ENCODE measurements around the gene KIF5A.
"Not testable (repeated sequence)": the region's sequence is repeated elsewhere in the genome, so short reads cannot be mapped to it uniquely, and the experiment has no call there.

Gene KIF5A

DNA sequence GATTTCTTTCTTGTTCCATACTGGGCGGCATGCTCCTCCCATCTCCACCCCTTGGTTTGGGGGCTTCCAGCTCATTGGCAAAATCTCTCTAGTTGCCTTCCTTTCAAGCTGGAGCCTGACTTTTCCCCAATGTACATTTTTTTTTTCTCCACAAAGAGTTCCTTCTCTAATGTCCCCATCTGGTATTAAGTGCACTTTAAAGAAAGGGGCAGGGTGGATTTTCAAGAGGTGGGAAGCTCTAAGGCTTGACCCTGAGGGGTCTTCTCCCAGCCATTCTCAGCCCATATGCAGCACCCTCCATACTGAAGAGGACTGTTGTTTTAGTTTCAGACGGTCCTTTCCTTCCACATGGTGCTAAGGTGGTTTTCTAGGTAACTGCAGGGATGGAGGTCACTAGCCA is 35.3 kb downstream of the KIF5A start:
- no peak for DNase-seq

DNA sequence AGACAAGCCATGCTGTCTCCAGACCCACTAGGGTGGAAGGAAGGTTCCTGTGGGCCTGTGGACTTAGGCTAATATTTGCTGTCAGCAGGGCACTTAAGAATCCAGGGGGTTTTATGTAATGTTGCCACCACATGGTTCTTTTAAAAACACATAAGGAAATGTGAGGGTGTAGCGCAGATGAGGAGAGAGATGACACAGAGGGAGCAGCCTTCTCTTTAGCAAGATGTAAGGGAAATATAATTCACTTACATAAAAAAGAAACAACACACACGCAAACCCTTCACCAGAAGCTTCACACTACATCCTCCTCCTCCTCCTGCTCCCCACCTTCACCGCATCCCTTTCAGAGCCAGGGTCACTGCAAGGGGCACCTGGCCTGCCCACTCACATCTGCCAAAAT is 36.3 kb downstream of the KIF5A start:
- DNase-seq, result no peak

DNA sequence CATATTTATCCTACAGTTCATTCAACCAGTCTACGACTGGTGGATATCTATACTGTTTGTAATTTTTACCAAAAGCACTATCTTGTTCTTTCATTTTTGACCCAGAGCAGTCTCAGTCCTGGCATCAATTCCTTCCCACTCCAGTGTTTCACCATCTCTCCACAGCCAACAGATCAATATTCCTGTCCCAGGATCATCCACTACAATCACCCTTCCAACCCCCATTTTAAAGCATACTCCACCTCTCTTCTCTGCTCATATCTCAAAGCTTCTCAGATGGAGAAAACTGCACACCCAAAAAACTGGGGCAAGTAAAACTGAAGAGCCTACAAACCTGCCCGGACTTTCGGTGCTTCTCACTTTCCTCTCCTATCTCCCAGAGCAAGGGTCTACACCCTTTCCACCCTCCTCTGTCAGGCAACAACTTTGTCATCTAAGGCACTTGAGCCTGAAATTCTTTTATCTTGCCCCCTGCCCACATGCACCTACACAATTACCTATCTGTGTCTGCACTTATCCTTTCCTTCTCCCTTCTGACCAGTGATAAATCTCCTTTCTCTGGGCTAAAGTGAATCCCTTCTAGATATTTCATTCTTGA is 37.1 kb downstream of the KIF5A start:
- no peak for DNase-seq

DNA sequence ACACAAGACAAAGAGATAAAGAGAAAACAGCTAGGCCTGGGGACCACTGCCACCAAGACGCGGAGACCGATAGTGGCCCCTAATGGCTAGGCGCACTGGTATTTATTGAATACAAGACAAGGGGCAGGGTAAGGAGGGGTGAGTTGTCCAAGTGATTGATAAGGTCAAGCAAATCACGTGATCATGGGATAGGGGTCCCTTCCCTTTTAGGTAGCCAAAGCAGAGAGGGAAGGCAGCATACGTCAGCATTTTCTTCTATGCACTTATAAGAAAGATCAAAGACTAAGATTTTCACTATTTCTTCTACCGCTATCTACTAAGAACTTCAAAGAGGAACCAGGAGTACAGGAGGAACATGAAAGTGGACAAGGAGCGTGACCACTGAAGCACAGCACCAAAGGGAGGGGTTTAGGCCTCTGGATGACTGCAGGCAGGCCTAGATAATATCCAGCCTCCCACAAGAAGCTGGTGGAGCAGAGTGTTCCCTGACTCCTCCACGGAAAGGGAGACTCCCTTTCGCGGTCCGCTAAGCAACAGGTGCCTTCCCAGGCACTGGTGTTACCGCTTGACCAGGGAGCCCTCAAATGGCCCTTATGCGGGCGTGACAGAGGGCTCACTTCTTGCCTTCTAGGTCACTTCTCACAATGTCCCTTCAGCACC is 39.2 kb downstream of the KIF5A start:
- DNase-seq, result not testable (repeated sequence)

DNA sequence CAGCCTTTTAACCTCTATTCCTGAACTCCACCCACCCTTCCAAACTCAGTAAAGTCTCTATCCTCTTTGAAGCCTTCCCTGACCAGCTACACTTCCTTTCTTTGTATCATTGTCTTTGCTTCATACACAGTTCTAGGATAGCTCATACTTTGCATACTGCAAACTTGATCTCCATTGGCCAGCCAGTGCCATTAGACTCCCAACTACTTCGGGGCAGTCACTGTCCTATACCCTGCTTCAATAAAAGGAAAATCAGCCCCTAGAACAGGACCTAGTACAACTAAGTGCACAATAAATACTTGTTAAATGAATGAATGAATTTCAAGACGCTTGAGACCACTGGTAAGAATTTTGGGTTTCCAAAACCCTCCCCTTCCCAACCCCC is 40.6 kb downstream of the KIF5A start:
- DNase-seq, result no peak

DNA sequence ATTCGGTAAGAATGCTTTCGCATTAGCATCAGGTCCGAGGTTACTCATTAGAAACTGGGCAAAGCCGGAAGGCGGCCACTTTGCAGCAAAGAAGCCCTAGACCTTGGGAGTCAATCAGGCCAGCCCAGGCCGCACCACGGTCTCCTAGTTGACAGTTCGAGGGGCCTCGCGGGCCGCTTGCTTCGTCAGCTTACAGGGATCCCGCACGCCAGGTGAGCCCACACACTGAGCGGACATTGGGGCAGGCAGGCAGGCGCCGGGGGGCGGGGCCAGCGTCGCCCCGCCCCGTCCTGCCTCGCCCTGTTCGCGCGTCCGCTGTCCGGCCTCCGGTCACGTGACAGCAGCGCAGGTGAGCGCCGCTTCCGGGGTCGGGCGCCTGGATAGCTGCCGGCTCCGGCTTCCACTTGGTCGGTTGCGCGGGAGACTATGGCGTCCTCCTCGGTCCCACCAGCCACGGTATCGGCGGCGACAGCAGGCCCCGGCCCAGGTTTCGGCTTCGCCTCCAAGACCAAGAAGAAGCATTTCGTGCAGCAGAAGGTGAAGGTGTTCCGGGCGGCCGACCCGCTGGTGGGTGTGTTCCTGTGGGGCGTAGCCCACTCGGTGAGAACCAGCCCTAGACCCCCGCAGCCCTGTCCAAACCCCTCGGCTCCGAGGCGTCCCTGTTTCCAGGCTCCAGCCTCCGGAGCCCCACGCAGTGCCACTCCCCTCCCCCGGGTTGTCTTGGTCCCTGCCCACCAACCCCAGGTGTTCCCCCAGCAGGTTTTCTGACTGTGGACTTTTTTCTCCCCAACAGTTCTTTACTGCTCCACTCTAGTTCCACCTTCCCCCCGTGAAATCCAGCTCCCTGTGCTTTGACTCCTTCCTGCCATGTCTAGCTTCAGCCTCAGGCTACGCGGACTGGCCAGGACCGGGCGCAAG is 41.3 kb downstream of the KIF5A start, which contains the start of gene PIP4K2C:
Gene PIP4K2C (plus strand): TSS at position 329 of the 918 bp plus-strand sequence. CDS start 98 bp downstream, at position 427.
- peak; percentile 85 for DNase-seq

DNA sequence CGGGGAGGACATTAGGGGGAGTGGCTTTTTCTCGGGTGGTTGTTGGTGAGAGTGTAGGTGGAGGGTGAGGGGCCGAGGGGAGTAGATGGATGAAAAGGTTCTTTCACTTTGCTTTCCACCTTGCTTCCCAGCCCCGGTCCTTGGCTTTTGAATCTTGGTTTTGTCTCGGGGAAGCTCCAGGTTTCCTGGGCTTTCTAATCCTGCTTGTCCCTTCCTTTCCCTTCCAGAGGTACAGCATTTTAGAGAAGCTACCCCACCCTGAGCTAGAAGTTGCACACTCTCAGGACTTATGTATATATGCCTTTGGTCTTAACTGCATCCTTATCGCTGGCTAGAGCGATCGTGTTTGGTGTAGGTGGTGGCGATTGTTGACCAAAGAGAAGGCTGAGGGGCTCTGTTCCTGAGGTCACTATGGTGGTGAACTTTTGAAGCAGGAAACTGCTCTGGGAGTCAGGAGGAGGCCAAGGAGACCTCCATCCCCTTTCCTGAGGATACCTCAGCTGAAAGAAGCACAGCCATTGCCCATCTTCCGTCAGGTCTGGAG is 42.0 kb downstream of the KIF5A start:
- DNase-seq, result no peak

DNA sequence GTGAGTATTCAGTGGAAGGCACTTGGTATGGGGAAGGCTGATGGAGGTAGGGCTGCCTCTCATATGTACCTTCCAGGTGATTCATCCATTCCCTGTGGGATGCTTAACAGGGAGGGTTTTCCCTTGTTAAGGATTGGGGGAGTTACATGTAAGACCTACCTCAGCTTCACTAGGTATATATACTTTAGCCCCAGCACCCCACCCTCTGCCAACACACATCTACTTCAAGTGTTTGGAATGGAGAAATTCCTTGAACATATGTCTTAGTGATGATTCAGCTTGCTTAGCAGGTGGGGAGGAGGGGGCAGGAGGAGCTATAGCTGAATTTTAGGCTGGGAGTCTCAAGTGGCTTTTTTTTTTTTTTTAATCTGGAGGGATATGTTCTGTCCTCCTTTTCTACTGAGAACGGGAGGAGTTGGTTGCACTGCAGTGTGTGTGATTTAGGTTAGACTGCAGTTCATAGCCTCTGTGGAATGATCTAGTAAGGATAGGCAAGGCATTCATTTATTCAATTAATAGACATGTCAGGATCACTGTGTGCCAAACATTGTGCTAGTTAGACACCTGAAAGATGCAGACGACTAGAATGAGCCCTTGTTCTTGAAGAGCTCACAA is 42.8 kb downstream of the KIF5A start:
- DNase-seq, result no peak

DNA sequence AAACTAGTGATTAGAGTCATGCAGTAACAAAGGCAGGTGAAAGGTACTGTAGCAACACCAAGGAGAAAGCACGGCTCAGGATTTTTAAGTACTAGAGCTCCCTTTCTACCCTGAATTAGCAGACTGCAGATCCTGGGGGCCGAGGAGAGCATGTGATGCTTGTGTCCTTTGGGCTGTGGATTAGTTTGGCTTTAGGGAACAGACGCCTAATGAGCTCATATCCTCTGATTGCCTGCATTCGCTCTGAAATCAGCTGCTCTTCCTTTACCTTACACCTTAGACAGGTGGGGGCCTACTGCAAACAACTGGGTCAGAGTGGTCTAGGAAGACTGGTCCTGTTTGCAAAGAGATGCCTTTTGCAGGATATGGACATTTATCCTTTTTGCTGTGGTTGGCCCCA is 43.3 kb downstream of the KIF5A start:
- DNase-seq, result no peak

DNA sequence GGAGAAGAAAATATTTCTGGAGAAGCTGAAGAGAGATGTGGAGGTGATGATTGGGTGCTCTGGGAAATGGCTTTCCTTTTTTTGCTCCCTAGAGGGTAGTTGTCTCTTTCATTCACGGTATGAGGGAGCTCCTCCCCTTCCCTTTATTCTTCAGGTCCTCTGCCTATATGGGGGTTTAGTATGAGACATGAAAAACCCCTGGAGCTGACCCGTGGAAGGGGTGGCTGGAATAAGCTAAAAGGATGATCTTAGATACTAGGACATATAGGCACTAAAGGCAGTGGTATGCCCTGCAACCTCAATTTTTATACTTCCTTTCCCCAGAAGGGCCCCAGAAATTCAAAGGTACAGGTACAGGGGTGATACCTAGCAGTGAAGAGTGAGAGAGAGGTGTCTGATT is 50.6 kb downstream of the KIF5A start:
- no peak for DNase-seq

DNA sequence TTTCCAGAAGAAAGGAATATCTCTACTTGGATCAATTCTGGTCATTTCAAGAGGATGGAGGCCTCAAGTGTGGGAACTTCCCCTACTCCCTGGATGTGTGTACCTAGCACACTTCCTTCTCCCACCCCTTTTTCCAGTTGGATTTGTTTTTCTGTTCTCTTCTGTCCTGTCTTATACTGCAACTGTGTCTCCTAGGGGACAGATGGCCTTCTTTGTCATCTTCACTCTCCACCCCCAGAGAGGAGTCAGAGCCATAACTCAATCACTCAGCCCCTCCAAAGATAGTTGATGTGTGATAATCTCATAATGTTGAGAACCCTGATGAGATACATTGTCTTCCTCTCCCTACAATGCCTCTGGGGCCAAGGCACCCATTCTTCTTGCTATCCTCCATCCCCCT is 52.7 kb downstream of the KIF5A start:
- no peak for DNase-seq

DNA sequence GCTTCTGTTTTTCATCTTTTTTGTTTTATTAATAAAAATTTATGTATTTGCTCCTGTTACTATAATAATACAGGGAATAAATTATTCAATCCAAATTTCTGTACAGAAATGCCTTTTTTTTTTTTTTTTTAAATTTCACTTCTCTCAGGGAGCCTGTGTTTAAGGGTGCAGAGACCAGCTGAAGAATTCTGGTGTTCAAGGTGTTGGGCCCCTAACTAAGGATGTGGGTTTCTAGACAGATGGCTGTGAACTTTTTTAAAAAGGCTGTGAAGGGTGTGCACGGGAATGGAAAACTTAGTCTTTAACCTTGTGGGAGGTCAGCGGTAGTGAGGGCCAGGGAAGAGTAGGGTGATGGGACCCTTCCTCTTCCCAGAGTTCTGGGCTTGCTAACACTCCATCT is 53.5 kb downstream of the KIF5A start:
- DNase-seq, result no peak

DNA sequence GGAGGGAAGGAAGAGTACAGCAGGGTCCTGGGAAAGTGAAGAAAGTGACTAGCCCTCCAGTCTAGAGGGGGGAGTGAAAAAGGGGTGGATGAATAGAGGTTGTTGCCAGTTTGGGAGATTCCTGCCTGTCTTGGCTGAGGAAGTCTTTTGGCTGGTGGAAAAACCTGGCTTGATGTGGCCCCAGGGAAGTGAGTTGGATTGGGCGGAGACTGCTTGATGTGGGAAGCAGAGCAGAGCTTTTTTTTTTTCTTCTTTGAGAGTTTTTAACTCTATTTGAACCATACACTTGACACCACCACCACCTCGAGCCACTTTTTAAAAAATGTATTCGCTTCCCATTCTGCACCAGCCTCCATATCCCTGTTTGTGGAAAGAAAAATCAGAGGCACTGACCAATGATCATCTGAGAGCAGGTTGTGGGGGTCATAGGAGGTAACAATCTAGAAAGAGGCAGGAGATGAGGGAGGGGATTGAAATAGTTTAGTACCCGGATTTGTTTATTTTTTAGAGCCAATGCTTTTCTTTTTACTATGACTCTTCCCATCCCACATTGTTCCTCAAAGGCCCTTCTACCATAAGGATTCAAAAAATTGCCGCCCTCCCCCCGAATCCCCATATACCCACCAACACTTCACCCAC is 54.1 kb downstream of the KIF5A start:
- no peak for DNase-seq

DNA sequence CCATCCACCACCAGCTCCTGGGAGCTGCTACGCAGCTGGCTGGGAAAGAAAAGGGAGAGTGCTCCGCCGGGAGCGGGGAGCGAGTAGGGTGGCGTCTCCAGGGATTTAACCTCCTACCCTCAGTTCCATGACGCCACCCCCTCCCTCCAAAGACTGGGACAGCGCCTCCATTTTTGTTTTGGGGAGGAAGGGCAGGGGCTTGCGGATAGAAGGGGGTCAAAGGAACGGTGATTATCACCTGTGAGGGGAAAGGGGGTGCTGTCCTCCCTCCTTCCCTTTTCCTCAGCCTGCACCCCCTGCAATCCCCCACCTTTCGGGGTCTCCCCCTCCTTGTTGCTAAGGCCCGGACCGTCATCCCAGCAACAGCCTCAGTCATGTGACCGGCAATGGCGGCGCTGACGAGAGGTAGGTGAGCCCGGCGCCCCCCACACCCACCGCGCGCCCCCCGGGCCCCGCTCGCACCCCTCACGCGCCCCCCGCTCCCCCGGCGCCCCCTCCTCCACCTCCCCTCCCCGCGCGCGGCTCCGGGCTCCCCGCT is 54.7 kb downstream of the KIF5A start, which contains the start of gene DTX3:
Gene DTX3 (plus strand): TSS at position 371 of the 538 bp plus-strand sequence. CDS start 1,694 bp downstream, outside the sequence.
- DNase-seq, result peak; percentile 50

DNA sequence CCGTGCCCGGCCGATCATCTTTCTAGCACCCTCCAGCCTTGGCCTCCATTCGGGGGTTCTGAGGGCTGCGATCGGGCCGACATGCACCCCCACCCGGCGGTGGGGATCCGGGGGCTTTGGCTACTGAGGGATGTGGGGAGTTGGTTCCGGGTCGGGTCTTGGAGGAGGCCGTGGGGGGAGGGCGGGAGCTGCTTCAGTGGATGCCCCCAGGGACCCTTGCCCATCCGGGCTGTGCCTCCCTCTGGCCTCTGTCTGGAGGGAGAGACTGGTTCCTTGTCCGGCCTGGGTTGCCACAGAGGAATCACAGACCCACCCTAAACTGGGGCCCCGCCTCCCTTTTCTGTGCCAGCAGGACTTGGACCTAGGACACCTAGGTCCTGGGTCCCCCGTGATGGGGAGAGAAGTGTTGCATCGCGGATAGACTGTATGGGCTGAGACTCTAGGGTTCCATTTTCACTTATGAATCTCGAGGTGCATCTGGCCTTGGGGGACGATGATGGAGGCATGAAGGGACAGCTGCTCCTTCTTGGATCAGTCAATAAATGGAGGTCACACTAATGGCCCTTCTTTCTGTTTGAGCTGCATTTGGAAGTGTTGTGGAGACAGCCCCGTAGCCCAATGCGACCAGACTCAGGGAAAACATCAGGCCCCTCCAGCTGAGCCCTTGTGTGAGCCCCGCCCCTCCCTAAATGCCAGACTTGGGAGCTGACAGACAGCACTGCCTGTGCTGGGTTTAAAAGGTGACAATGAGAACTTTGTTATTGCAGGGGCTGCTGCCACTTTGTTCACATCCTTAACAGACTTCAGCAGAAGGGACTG is 55.4 kb downstream of the KIF5A start:
- no peak for DNase-seq

DNA sequence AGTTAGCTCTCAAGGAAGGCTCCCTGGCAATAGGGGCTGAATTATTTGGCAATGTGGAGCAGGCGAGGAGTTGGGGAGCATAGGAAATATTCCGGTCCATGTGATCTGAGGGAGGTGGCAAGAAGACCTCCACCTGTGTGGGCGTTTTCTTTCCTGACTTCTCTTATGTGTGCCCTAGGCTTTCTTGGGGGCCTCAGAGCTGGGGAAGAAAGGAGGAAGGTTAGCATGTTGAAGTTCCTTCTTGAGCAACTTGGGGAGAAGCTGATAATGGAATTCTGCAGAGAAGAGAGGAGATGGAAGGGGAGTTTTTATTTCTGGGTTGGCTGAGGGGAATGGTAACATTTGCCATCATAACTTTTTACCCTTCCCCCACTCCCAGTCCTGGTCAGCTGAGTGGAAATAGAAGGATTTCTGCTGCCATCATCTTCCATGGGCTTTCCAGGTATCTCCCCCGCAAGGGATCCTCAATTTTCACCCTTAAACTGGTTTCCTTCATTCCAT is 56.0 kb downstream of the KIF5A start:
- DNase-seq, result no peak

DNA sequence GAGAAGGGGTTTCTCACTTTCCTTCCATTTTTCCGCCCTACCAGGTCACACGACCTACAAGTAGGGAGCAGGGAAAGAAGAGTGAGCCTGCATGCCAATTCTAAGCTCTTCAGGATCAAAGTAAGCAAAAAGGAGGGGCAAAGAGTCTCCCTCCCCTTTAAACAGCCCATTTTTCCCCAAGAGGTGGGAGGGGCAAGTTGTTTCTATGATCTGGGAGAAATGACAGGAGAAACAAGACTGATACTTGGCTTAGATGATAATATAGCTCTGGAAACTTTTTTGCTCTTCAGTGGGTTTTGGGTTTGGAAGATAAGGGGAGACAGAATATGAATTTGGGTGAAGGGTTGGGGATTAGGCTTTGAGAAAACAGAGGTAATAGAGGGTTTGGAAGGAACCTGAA is 56.6 kb downstream of the KIF5A start:
- DNase-seq, result no peak

DNA sequence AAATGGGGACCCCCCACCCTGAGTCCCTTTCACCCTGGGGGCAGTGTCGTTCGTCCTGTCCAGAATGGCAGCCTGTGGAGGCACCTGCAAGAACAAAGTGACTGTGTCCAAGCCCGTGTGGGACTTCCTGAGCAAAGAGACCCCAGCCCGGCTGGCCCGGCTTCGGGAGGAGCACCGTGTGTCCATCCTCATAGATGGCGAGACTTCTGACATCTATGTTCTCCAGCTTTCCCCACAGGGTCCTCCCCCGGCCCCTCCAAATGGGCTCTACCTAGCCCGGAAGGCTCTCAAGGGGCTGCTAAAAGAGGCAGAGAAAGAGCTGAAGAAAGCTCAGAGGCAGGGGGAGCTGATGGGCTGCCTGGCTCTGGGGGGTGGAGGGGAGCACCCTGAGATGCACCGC is 57.0 kb downstream of the KIF5A start:
- DNase-seq, result no peak

DNA sequence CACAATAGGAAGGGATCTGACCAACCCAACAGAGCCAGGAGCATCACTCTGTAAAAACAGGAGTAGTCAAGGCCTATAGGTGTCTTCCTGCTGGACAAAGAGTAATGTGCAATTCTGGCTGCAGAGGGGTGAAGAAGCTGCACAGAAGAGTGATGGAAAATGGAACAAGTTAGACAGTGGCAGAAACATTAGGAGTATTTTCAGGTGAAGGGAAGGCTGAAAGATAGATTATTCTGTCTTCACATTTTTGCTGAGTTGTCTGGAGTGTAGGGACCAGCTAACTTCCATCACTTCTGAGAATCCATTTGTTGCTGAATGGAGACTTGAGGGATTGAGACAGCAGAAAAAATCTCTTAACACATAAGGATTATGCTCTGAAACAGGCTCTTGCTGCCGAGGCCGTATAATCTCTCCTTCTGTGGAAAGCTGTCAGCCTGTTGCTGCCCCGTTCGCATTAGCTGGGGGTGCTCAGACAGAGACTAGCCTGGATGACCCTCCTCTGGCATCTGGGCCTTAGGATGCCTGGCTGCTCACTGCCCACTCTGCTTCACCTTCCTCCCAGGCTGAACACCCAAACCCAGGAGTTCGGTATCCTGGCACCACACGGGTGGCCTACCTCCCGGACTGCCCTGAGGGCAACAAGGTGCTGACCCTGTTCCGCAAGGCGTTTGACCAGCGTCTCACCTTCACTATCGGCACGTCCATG is 58.3 kb downstream of the KIF5A start:
- DNase-seq, result no peak

DNA sequence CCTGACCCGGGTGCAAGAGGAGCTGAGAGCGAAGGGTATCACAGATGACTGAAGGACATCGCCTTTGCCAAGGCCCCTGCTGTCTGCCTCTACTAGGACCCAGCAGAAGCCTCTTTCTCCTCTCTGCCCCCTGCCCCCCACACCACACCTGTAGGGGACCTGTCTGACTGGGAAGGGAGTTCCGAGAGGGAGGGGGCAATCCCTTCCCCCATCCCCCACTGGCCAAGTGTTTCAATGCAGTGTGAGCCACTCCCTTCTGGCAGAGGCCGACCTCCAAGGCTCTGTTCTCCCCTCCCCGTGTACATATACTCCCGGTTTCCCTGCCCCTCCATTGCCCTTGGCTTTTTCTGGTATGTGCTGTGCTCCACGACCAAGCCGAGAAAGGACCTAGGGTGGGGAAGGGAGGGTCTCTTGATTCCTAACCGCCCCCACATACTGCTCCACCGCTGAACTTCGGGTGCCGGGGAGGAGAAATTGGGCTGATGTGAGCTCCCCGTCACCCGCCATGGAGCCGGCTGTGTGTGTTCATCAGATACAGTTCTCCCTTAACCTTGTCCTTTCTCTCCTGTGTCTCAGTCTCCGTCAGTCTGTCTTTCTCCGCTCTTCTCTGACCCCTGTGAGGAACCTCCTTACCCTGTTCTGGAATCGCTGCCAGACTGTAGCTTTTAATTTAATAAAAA is 59.4 kb downstream of the KIF5A start:
- no peak for DNase-seq

All from NCI-H510A (cell line).